ENCODE data around the gene TRPC6.

DNA sequence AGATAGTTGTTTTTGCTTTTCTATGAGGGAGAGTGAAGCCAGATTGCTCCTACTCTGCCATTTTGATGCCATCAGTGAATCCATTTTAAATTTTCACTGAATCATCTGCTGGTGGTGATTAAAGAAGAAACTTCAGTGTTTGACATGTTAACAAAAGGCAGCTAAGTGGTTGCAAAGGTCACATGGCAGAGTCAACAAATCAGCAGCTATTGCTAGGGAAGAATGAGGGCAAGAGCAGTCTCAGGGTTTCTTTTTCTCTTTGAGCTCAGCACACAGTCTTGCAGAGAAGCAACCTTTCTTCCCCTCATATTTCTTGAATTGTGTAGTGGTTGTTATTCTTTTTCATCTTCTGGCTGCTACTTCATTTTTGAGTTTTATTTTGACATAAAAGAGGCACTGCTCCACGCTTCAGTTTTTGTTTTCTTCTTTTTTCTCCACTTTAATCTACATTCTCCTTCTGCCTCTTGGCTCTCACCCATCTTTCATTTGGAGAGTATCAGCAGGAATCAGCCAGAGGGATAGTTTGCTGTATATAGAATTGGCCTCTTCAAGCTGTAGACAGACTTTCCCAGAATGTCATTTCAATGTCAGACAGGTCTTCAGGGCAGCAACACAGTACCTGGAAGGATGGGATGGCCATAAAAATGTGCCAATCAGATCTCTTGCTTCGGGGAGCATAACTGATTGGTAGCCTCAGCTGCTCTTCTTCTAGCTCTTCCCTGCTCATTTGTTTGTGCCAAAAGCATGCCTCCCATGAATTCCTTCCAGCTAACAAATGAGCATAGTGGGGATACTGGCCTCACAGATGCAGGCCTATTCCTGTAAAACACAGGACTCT is 153.9 kb downstream of the TRPC6 start:
- TF ChIP-seq, protein P1, sequence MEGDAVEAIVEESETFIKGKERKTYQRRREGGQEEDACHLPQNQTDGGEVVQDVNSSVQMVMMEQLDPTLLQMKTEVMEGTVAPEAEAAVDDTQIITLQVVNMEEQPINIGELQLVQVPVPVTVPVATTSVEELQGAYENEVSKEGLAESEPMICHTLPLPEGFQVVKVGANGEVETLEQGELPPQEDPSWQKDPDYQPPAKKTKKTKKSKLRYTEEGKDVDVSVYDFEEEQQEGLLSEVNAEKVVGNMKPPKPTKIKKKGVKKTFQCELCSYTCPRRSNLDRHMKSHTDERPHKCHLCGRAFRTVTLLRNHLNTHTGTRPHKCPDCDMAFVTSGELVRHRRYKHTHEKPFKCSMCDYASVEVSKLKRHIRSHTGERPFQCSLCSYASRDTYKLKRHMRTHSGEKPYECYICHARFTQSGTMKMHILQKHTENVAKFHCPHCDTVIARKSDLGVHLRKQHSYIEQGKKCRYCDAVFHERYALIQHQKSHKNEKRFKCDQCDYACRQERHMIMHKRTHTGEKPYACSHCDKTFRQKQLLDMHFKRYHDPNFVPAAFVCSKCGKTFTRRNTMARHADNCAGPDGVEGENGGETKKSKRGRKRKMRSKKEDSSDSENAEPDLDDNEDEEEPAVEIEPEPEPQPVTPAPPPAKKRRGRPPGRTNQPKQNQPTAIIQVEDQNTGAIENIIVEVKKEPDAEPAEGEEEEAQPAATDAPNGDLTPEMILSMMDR (IDR thresholded peaks at IDR 0.05), result no peak
- TF ChIP-seq FOXJ3 (CRISPR knock-in tag; IDR thresholded peaks at IDR 0.05; ENCODE audit: borderline replicate concordance) (no peak), JUN (CRISPR knock-in tag; IDR thresholded peaks at IDR 0.05) (no peak), ZNF416 (CRISPR knock-in tag; IDR thresholded peaks at IDR 0.05) (no peak), NR2C2 (CRISPR knock-in tag; IDR thresholded peaks at IDR 0.05) (no peak)
- TF ChIP-seq, protein P2, sequence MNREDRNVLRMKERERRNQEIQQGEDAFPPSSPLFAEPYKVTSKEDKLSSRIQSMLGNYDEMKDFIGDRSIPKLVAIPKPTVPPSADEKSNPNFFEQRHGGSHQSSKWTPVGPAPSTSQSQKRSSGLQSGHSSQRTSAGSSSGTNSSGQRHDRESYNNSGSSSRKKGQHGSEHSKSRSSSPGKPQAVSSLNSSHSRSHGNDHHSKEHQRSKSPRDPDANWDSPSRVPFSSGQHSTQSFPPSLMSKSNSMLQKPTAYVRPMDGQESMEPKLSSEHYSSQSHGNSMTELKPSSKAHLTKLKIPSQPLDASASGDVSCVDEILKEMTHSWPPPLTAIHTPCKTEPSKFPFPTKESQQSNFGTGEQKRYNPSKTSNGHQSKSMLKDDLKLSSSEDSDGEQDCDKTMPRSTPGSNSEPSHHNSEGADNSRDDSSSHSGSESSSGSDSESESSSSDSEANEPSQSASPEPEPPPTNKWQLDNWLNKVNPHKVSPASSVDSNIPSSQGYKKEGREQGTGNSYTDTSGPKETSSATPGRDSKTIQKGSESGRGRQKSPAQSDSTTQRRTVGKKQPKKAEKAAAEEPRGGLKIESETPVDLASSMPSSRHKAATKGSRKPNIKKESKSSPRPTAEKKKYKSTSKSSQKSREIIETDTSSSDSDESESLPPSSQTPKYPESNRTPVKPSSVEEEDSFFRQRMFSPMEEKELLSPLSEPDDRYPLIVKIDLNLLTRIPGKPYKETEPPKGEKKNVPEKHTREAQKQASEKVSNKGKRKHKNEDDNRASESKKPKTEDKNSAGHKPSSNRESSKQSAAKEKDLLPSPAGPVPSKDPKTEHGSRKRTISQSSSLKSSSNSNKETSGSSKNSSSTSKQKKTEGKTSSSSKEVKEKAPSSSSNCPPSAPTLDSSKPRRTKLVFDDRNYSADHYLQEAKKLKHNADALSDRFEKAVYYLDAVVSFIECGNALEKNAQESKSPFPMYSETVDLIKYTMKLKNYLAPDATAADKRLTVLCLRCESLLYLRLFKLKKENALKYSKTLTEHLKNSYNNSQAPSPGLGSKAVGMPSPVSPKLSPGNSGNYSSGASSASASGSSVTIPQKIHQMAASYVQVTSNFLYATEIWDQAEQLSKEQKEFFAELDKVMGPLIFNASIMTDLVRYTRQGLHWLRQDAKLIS (CRISPR knock-in tag; IDR thresholded peaks at IDR 0.05; ENCODE audit: borderline replicate concordance), result no peak

All from WTC11 (cell line).